Muscle layer of colon (tissue), 2 donors: ENCODE results near the gene SIRT4.

ENCODE experiments used
- H3K27ac ChIP-seq: one replicate; pipeline ENCODE4 v1.7.0; 2013; ENCODE audit warnings: low read depth, mild to moderate bottlenecking, low read length, moderate library complexity
- H3K27me3 ChIP-seq, 2 donors: one replicate each; pipeline ENCODE4 v1.7.0; 2013; ENCODE audit warnings: low read length in 2 of 2, mild to moderate bottlenecking in 2 of 2; ENCODE audit not compliant: insufficient read depth in 2 of 2, control insufficient read depth in 1 of 2
- H3K36me3 ChIP-seq: one replicate; pipeline ENCODE4 v1.7.0; 2013; ENCODE audit warnings: mild to moderate bottlenecking, low read length; ENCODE audit not compliant: insufficient read depth
- H3K4me1 ChIP-seq: one replicate; pipeline ENCODE4 v1.7.0; 2013; ENCODE audit warnings: mild to moderate bottlenecking, low read length; ENCODE audit not compliant: insufficient read depth
- H3K4me3 ChIP-seq, 2 donors: one replicate each; pipeline ENCODE4 v1.7.0; 2013; ENCODE audit warnings: low read length in 2 of 2, low read depth in 1 of 2, mild to moderate bottlenecking in 1 of 2, moderate library complexity in 1 of 2
- H3K9ac ChIP-seq: one replicate; pipeline ENCODE4 v1.7.0; 2013; ENCODE audit warnings: low read length
- H3K9me3 ChIP-seq: one replicate; pipeline ENCODE4 v1.7.0; 2013; ENCODE audit warnings: mild to moderate bottlenecking, low read length
- donor health status: abdominal sarcoma.
- donor health status: Adenocarcinoma of cecum.

The SIRT4 gene

DNA sequence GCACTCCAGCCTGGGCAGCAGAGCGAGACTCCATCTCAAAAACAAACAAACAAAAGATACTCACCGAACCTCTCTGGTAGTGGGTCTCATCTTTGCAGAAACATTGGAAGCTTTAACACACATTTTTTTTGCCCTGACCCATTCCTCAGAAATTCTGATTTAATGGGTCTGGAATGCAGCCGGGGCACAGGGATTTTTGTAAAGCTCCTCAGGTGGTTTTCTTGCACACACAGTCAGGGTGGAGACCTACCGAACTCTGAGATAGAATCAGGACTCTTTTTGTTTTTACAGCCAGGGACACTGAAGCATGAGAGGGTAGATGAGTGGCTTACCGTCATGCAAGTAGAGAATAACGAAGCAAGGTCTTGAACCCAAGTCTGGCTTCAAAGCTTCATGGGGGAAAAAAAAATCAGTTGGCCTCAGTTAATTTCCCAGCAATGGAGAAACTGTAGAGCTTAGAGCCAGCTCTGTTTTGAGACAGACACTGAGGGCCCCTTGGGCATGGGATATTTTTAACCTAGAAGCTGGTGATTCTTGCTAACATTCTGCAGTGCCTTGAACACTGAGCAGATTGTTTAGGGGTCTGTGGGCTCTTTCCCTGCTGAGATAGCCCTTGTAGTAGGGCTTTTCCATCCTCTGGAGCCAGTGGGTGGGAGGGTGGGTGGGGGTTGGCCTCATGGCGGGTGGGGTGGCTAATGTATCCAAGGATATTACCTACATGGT, 15.2 kb upstream of the SIRT4 start:
- Histone ChIP-seq H3K36me3 (no peaks in the 10 kb centered on the region), H3K27ac (no peak overlapping the region), H3K4me3 (no peak overlapping the region), H3K9ac (no peak overlapping the region), H3K4me1 (no peaks in the 10 kb centered on the region), H3K27me3 (no peaks in the 10 kb centered on the region), H3K9me3 (no peaks in the 10 kb centered on the region)

DNA sequence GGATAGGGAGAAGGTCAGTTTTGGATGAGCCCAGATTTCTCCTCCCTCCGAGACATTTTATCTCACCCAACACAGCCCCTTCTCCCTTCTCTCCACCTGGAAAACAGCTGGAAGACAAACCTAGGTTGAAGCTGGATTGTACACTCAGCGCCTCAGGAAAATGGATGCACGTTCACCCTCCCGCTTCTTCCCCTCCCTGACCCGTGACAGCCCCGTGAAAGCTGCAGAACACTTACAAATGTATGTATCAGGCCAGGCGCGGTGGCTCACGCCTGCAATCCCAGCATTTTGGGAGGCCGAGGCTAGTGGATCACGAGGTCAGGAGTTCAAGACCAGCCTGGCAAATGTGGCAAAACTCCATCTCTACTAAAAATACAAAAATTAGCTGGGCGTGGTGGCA, 14.6 kb upstream of the SIRT4 start:
- H3K27me3 ChIP-seq, result no peaks in the 10 kb centered on the region
- no peak overlapping the region for H3K4me3 ChIP-seq
- H3K9me3 ChIP-seq, result no peaks in the 10 kb centered on the region
- H3K9ac ChIP-seq, result no peak overlapping the region
- no peaks in the 10 kb centered on the region for H3K36me3 ChIP-seq
- no peak overlapping the region for H3K27ac ChIP-seq
- H3K4me1 ChIP-seq, result no peaks in the 10 kb centered on the region

DNA sequence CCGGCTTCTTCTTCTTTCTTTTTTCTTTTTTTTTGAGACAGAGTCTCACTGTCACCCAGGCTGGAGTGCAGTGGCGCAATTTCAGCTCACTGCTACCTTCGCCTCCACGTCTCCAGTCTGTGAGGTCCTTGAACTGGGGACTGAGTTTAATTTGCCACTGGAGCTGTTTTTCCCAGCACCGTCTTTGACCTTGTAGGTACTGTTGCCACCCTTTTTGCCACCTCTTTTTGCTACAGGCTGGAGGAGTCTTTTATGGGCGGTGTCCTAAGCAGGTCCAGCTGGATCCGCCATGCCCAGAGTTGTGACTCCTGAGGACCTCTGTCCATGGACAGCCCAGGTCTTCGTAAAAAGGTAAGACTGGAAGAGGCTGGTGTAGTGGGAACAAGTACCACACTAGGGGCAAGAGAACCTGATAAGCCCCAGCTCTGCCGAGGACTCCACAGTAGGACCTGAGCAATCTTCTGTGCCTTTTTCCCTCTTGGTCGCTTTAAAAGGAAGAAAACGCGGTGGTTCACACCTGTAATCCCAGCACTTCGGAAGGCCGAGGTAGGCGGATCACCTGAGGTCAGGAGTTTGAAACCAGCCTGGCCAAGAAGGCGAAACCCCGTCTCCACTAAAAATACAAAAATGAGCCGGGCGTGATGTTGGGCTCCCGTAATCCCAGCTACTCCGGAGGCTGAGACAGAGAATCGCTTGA, 11.4 kb upstream of the SIRT4 start:
- no peaks in the 10 kb centered on the region for H3K4me1 ChIP-seq
- H3K4me3 ChIP-seq, result peak overlapping the region in 1 of 2 donors; percentile 32
- no peaks in the 10 kb centered on the region for H3K36me3 ChIP-seq
- H3K9ac ChIP-seq, result no peak overlapping the region
- no peaks in the 10 kb centered on the region for H3K27me3 ChIP-seq
- H3K9me3 ChIP-seq, result no peaks in the 10 kb centered on the region
- peak overlapping the region; percentile 94 for H3K27ac ChIP-seq

DNA sequence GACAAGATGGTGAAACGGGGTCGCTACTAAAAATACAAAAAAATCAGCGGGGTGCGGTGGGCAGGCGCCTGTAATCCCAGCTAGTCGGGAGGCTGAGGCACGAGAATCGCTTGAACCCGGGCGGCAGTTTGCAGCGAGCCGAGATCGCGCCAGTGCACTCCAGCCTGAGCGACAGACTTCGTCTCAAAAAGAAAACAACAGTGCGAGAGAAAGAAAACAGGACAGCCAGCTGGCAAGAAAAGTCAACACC, 9.8 kb upstream of the SIRT4 start:
- peak overlapping the region; percentile 94 for H3K27ac ChIP-seq
- H3K9me3 ChIP-seq, result no peaks in the 10 kb centered on the region
- peak overlapping the region; percentile 93 for H3K9ac ChIP-seq
- no peaks in the 10 kb centered on the region for H3K4me1 ChIP-seq
- peak overlapping the region; percentile 17 to 77 for H3K4me3 ChIP-seq
- no peaks in the 10 kb centered on the region for H3K27me3 ChIP-seq
- no peaks in the 10 kb centered on the region for H3K36me3 ChIP-seq

DNA sequence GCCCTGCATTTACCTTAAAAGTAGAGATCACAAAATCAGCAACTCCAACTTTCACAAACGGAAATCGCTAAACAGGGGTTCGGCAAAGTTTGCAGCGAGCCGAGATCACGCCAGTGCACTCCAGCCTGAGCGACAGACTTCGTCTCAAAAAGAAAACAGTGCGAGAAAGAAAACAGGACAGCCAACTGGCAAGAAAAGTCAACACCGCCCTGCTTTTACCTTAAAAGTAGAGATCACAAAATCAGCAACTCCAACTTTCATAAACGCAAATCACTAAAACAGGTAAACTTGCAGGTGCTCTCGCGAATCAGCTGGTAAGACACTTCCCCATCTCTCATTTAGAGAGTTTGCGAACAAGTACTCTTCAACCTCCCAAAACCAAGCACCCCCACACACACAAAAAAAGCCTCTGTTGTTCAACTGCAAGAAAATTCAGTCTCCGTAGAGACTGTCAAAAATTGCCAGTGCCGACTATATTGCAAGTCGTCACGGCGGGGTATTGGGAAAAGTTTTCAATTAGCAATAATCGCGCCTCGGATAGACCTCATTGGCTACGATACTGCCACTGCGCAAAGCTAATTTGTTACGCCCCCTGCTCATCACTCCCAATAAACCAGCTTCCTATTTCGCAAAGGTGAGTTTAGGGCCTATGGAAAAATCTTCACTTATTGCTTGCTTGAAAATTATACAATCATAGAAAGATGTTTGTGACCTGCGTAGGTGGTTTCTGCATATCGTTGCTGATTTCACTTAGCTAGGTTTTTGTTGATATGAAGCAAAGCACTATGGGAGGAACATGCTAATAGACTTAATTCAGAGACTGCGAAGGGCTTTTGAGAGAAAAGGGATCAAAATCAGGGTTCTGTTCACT, 9.2 kb upstream of the SIRT4 start, which contains the start of gene RNU4-1:
TSS of gene RNU4-1 (minus strand) at position 577 of the 871 bp plus-strand sequence.
- Histone ChIP-seq H3K4me1 (no peaks in the 10 kb centered on the region), H3K36me3 (no peaks in the 10 kb centered on the region), H3K27ac (peak within 1 kb of the TSS; percentile 94), H3K9me3 (no peaks in the 10 kb centered on the region), H3K27me3 (no peaks in the 10 kb centered on the region), H3K9ac (peak within 1 kb of the TSS; percentile 93), H3K4me3 (peak within 1 kb of the TSS; percentile 17 to 77)

DNA sequence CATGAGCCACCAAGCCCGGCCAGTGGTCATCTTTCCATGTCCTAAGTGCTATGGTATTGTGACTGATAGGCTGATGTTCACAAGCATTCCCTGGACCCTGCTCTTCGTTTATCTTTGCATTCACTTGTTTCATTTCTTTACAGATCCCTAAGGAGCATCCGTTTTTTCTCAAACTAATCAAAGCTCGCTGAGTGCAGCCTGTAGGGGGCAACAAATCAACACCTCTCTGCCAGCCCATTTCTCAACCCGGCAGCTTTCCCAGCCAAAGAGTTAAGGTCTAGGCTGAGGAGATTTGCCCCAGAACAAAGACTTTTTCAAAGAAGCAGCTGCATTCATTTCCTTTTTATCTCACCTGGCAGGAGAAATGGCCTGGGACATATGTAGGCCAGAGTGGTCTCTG, 12.1 kb downstream of the SIRT4 start:
- H3K4me1 ChIP-seq, result peaks cover 7% of the 10 kb centered on the region
- no peaks in the 10 kb centered on the region for H3K9me3 ChIP-seq
- H3K36me3 ChIP-seq, result no peaks in the 10 kb centered on the region
- H3K27ac ChIP-seq, result no peak overlapping the region
- H3K27me3 ChIP-seq, result no peaks in the 10 kb centered on the region
- no peak overlapping the region for H3K4me3 ChIP-seq
- H3K9ac ChIP-seq, result no peak overlapping the region

DNA sequence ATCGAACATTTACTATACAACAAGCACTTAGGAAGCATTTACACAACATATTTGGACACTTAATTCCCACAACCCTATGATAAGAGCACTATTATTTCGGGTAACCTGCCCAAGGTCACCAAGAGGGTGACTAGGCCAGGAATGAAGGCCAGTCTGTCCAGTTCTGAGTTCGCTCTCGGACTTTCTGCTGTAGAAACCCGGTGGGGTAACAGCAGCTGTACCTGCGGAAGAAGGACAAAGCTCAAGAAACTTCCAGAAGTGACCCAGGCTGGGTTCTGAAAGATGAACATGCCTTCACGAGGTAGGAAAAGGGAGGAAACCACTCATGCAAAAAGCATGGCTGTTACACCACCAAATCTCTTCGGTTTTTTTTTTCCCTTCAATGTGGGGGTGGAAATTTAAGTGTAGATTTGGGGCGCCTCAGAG, 14.7 kb downstream of the SIRT4 start:
- Histone ChIP-seq H3K27me3 (no peaks in the 10 kb centered on the region), H3K4me3 (peak overlapping the region; percentile 53 to 71), H3K36me3 (no peaks in the 10 kb centered on the region), H3K4me1 (peaks cover 7% of the 10 kb centered on the region), H3K27ac (peak overlapping the region; percentile 73), H3K9ac (peak overlapping the region; percentile 9), H3K9me3 (no peaks in the 10 kb centered on the region)

DNA sequence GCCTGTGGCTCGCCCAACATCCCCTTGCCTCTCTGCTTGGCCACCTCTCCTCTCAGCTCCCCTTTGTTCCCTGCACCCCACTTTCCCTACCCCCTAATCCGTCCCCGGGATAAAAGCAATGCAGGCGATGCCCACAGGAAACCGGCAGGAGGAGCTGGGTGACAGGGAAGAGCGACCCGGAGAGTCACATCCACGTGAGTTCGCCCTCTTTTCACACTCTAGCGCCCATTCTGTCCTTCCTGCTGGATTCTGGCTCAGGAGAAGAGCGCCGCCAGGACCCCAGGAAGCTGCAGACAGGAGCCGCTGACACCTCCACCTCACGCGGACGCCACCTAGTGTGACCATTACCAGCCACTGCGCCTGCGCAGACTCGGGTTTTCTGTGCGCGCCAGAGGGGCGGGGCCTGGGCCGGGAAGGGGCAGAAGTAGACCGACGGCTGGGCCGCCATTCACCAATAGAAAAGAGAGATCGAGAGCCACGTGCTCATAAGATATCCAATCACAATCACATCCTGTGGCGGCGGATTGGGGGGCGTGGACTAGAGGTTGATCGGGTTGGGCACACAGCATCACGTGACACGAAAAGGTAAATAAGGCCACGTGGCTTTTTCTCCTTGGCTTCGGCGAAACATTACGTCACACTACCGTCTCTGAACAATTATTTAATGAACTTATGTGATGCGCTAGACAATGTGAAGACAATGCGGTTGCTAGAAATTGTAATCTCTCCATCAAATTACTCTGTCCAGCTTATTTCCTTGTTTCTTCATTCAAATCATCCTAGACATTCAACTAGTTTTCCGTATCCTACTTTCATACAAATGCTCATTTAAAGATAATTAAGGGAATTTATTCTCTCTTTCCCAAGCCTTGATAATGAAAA, 15.3 kb downstream of the SIRT4 start:
- Histone ChIP-seq H3K4me1 (peaks cover 7% of the 10 kb centered on the region), H3K36me3 (no peaks in the 10 kb centered on the region), H3K9ac (peak overlapping the region; percentile 9), H3K9me3 (no peaks in the 10 kb centered on the region), H3K27ac (peak overlapping the region; percentile 73), H3K4me3 (peak overlapping the region; percentile 53 to 71), H3K27me3 (no peaks in the 10 kb centered on the region)

DNA sequence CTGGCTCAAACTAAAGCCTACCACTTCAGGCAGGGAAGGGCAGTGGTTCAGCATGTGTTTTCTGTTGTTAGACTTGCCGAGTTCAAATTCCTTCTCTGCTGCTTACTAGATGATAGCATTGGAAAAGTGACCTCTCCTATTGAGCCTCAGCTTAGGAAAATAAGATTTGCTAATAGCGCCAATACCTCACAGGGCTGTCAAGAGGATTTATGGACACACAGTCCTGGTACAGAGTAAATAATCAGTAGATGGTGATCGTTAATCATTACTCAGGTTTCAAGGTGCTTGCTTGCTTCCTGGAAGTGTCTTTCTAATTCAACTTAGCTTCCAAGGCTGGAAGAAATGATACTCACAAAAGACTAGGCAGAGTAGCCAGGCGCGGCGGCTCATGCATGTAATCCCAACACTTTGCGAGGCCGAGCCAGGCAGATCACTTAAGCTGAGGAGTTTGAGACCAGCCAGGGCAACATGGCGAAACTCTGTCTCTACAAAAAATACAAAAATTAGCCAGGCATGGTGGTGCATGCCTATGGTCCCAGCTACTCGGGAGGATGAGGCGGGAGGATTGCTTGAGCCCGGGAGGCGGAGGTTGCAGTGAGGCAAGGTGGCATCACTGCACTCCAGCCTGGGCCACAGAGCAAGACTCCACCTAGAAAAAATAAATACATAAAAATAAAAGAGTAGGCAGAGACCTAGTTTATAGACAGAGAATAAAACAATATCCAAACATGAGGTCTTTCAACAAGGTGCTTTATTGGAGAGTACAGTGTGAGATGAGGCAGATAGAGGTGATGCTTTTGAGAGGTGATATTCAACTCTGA, 19.5 kb downstream of the SIRT4 start:
- H3K4me3 ChIP-seq, result no peak overlapping the region
- peaks cover 6% of the 10 kb centered on the region for H3K4me1 ChIP-seq
- H3K9me3 ChIP-seq, result no peaks in the 10 kb centered on the region
- H3K9ac ChIP-seq, result no peak overlapping the region
- H3K36me3 ChIP-seq, result no peaks in the 10 kb centered on the region
- no peak overlapping the region for H3K27ac ChIP-seq
- no peaks in the 10 kb centered on the region for H3K27me3 ChIP-seq

DNA sequence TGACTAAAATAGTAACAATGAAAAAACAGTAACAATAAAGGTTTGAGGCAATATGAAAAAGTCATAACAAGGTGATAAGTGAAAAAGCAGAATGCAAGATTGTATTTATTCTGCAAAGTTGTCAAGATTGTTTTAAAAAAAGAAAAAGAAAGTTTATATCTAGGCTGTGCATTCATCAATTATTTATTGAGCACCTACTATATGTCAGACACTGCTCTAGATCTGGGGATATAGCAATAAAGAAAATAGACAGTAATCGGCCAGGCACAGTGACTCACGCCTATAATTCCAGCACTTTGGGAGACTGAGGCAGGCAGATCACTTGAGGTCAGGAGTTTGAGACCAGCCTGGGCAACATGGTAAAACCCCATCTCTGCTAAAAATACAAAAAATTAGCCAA, 21.7 kb downstream of the SIRT4 start:
- no peak overlapping the region for H3K27ac ChIP-seq
- H3K4me1 ChIP-seq, result no peaks in the 10 kb centered on the region
- no peaks in the 10 kb centered on the region for H3K36me3 ChIP-seq
- no peak overlapping the region for H3K4me3 ChIP-seq
- H3K27me3 ChIP-seq, result no peaks in the 10 kb centered on the region
- no peak overlapping the region for H3K9ac ChIP-seq
- H3K9me3 ChIP-seq, result no peaks in the 10 kb centered on the region
